Stimulated activated CD8-positive, alpha-beta memory T cell treated with anti-CD3 and anti-CD28 coated beads, Interleukin-12 subunit alpha, Interleukin-12 subunit beta, amount 100 ng/mL, for 1 hour (primary cell): Measurements from ENCODE around the gene SPRTN.

ENCODE experiments used
- DNase-seq: peaks from one replicate; pipeline ENCODE4 v3.0.0-alpha.2; 2020; ENCODE audit warnings: low read depth

Gene SPRTN, protein sequence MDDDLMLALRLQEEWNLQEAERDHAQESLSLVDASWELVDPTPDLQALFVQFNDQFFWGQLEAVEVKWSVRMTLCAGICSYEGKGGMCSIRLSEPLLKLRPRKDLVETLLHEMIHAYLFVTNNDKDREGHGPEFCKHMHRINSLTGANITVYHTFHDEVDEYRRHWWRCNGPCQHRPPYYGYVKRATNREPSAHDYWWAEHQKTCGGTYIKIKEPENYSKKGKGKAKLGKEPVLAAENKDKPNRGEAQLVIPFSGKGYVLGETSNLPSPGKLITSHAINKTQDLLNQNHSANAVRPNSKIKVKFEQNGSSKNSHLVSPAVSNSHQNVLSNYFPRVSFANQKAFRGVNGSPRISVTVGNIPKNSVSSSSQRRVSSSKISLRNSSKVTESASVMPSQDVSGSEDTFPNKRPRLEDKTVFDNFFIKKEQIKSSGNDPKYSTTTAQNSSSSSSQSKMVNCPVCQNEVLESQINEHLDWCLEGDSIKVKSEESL

DNA sequence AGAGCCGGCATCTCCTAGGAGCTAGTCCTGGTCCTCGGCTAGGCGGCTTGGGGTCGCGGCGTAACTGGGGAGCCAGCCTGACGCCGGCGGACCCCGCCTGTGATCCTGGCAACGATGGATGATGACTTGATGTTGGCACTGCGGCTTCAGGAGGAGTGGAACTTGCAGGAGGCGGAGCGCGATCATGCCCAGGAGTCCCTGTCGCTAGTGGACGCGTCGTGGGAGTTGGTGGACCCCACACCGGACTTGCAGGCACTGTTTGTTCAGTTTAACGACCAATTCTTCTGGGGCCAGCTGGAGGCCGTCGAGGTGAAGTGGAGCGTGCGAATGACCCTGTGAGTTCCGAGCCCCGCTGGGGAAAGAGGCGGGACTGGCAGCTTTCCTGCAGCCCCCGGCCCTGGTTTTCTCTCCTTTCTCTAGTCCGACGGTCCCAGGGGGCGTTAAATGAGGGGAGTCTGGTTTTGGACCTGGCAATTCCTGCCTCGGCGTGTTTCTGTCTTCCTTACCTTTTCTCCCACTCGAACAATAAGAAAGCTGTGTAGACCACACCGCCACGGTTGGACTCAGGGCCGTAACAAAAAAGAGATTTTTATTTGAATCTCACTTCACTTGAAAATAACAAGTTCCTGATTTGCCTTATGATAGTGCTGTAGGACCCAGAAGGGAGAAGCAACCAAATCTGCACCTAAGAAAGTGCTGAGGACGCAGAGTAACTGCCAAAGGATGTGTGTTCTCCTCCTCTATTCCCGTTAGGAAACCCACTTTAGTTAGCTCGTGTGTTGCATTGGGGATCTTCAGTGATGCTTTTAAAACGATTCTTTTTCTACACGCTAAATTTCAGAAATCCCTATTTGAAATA is at the start of gene SPRTN:
Gene SPRTN (plus strand): TSS at position 24 of the 859 bp plus-strand sequence. CDS start 91 bp downstream, at position 115.
- DNase-seq, result no peak

DNA sequence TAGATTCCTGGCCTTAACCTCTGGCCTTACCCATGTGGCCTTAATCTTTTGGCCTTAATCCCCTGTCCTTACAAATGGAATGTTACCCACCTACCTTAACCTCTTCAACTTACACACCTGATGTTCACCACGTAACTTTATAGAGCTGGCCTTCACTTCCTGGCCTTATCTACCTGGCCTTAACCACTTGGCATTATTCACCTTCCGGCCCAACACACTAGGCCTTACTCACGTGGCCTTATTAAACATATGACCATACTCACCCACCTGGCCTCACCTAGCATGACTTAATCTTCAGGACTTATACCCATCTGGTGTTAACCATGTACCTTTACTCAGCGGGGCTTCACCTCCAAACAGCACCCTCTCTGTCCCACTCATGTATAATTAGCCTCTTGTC is 42.2 kb upstream of the SPRTN start:
- no peak for DNase-seq

DNA sequence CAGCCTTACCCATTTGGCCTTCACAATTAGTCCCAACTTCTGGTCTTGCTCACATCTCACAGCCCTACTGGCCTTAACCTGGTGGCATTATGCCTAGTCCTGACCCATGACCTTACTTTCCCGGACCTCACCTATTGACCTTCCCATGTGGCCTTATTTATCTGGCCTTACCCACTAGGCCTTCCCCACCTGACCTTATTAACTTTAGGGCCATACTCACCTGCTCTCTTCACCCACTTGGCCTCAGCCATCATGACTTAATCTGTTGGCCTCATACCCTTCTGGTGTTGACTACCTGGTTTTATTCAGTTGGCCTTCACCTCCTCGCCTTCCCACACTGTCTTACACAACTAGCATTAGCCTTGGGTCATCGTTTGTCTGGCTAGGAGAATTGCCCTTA is 36.1 kb upstream of the SPRTN start:
- DNase-seq, result no peak

DNA sequence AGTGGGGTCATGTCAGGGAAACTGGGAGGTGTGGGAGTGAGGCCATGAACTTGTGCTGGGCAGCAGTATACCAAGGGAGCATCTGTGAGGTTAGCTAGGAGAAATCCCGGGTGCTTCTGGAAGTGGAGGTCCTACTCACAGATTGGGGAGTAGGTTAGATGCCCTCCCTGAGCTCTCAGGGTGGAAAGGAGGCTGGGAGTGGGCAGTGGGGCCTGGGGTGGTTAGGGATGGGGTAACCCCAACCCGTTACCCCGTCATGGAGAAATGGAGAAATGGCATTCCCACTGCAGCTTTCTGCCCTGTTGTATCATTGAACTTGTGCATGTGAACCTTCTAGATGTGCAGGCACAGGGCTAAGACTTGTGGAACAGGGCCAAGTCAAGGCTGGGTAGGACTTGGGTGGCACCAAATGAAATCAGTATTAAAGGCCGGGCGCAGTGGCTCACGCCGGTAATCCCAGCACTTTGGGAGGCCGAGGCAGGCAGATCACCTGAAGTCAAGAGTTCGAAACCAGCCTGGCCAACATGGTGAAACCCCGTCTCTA is 27.6 kb upstream of the SPRTN start:
- no peak for DNase-seq

DNA sequence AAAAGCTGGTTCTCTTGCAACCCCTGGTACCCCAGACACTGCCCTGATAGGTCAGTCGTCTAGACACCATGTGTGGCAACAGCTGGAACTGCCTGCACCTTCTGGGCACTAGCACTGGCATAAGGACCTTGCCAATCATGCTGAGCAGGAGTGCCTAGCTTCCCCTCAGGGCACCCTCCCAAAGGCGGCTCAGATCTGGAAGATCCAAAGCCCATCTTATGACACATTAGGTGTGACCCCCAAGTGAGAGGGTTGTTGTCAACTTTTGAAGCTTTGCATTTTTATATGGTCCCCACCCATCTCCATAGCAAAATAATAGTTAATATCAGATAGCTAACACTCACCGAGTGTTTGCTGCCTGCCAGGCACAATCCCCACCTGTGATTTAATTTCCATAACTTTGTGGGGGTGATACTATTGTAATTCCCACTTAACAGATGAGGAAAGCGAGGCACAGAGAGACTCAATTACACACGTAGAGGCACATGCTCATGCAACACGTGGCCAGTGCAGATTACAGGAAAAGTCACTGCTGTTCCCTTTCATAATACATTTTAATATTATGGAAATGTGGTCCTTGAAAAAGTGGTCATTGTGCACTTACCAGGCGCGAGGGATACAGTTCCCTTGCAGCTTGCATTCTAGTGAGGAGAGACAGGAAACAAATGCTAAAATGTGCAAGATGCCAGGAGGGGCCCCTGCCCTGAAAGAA is 26.2 kb upstream of the SPRTN start:
- DNase-seq, result no peak

DNA sequence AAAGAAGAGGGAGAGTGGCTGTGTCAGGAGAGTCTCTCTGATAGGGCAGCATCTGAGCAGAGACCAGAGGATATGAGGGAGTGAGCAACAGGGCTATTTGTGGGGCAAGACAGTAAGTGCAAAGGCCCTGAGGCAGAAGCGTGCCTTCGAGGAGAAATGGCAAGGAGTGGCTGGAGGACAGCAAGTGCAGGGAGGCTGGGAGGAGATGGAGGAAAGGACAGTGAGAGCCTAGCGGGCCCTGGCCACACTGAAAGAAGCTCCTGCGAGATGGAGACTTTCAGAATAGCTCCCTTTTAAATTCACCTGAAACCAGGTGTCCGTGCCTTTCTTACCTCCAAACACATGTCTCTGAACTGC is 25.7 kb upstream of the SPRTN start:
- no peak for DNase-seq

DNA sequence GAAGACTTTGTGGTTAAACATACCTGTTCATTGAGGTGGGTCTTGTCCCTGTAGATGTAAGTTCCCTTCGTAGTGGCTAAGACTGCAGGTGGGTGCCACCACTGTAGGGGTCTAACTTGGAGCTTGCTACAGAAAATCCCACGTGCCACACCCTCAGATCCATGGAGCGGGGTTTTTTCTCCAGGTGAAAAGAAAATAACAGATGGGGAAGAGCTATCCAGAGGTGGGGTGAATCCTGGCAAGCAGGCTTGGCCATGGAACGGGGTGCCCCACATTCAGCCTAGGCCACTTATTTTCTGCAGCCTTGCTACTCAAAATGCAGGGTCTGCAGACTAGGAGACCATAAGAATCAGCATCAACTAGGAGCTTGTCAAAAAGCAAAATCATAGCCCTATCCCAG is 24.4 kb upstream of the SPRTN start:
- DNase-seq, result no peak

DNA sequence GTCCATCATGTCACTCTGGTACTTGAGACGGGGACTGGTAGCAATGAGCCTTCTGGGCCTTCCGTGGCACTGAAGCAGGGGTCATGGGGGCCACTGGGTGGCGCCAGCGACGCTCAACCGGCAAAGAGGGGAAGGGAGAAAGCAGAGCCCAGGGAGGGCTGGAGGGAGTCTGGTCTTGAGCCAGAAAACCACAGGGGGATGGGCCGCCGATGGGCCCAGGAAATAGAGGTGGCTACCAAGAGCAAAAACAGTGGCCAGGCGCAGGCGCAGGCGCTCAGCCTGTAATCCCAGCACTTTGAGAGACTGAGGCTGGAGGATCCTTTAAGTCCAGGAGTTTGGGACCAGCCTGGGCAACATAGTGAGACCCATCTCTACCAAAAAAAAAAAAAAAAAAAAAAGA is 22.2 kb upstream of the SPRTN start:
- no peak for DNase-seq

DNA sequence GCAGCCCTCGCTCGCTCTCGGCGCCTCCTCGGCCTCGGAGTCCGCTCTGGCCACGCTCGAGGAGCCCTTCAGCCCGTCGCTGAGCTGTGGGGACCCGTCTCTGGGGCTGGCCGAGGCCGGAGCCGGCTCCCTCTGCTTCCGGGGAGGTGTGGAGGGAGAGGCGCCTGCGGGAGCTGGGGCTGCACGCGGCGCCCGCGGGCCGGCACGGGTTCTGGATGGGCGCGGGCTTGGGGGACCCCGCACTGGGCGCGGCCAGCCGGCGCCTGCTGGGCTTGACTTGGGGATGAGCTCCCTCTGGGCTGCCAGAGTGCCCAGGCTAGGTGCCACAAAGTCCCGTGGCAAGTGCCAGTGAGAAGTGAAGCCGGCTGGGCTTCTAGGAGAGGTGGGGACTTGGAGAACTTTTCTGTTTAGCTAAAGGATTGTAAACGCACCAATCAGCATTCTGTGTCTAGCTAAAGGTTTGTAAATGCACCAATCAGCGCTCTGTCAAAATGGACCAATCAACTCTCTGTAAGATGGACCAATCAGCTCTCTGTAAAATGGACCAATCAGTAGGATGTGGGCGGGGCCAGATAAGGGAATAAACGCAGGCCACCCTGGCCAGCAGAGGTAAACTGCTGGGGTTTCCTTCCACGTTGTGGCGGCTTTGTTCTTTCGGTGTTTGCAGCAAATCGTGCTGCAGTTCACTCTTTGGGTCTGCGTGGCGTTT is 20.6 kb upstream of the SPRTN start:
- no peak for DNase-seq

DNA sequence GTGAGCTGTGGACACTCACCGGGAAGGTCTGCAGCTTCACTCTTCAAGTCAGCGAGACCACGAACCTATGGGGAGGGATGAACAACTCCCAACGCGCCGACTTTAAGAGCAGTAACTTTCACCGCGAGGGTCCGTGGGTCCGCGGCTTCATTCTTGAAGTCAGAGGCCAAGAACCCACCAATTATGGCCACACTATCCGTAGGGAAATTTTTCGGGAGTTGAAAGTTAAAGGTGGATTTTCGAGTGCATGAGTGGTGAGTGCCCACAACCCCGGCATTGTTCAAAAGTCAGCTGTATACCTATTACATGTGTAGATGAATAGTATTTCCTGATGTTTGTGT is 20.1 kb upstream of the SPRTN start:
- DNase-seq, result no peak

DNA sequence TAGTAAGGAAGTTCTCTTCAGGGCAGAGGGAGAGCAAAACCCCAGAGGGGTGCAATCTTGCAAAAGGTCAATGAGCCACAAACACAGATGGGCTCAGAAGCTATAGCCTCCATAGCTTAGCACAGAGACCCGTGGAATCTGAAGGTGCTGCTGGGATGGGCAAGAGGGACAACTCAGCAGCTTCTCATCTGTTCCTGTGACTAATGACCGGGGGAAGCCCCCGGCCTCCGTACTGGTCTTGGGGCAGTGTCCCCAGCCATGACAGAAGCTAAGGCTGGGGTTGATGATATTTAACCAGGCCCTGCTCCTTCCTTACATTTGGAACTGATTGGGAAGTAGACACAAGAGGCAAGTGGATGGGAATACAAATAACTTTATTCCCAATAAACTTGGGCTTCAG is 19.5 kb upstream of the SPRTN start:
- no peak for DNase-seq

DNA sequence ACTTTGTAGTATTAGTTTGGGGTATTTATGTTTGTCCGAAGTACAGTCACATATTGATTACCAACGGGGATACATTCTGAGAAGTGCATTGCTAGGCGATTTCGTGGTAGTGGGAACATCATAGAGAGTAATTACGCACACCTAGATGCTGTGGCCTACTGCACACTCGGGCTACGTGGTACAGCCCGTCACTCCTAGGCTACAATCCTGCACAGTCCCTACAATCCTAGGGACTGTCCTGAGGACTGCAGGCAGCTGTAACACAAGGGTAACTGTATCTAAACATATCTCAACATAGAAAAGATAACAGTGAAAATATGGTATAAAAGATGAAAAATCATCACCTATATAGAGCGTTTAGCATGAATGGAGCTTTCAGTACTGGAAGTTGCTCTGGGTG is 19.0 kb upstream of the SPRTN start:
- DNase-seq, result no peak

DNA sequence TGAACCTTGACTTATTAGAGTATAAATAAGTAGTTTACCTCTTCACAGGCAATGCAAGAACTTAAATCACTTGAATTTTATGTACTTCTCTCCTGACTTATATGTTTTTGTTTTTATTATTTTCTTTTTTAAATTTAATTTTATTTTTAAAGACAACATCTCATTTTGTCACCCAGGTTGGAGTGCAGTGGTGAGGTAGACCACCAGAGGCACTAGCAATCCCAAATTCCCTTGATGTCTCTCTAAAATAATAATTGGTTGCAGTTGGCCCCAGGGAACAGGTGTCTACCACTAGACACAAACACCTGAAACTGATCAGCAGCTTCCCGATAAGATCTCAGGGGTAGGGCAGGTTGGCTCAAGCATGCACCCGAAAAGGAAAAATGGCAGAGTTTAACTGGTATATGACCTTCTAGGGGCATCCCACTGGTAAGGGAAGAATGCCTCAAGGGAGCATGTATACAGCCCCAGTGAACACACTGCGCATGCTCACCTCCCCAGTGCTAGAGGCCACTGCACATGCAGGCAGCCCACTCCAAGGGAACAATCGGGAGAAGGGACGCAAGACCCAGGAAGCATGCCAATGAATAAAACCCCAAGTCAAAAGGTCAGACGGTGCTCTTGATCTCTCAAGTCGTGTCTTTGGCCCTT is 15.1 kb upstream of the SPRTN start:
- DNase-seq, result no peak

DNA sequence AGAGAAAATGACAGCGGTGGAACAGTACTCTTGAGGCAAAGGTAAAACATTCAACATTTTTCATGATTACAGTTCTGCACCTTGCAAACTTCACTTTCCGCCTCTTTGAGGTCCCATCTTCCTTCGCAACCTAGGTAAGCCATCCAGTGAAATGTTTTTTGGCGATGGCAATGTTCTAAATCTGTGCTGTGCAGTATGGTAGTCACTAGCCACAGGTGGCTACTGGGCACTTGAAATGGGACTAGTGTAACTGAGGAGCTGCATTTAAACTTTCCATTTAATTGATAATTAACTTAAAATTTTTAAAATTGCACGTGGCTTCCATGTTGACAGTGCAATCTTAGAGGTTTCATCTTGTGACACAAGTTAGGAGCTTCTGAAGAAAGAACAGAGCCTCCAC is 13.4 kb upstream of the SPRTN start:
- DNase-seq, result no peak

DNA sequence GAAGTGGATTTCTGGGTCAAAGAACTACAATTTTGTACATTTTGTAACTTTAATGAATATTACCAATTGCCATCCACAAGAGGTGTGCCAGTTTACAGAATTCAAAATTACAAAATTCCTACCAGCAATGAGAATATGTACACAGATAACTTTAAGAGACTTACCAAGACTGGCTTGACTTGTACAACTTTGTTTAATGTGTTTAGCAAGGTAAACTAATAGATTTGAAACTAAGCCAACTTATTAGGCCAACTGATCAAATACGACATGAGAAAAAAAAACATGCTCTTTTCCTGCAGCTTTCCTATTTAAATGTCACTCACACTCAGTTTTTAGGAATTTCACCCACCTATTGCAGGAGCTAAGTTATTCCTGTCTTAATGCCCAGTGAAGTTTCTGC is 11.8 kb upstream of the SPRTN start:
- no peak for DNase-seq

DNA sequence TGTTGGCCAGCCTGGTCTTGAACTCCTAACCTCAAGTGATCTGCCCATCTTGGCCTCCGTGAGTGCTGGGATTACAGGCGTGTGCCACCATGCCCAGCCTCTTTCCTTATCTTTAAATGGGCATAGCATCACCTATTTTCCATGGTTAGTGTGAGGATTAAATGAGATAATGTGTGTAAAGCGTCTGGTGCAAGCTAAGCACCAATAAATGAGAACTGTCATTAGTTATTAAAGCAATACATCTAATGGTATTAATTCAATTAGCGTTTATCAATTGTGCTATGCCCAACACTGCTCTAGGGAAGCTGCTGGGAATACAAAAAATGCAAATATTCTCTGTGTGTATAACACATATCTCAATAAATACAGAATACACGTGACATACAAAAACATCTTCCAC is 10.5 kb upstream of the SPRTN start:
- DNase-seq, result no peak

DNA sequence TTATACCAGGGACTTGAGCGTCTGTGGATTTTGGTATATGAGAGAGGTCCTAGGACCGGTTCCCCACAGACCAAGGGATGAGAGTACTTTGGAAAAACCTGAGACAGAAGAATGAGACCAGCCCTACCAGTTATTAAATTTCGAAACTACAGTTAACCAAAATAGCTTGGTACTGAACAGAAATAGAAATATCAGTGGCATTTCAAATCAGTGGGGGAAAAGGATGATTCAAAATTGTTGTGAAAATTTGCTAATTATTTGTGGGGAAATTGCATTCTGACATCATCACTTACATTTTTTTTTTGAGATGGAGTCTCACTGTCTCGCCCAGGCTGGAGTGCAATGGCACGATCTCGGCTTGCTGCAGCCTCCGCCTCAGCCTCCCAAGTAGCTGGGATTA is 8.6 kb upstream of the SPRTN start:
- no peak for DNase-seq

DNA sequence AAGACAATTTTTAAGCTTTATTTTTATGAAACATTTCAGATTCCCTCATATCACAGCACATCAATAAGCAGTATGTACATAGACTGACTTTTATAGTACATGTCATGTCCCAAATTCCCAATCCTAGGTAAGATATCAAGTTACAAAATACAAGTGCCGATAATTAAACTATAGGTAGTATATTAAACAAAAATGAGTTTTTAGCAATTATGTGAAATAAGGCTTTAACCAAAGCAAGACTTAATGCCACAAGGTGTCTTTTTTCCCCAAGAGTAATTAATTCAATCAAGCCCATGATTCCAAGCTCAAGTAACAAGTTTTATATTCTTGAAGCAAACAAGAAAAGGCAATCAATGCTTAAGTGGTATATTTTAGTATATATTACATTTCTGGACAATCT is 5.3 kb upstream of the SPRTN start:
- no peak for DNase-seq

DNA sequence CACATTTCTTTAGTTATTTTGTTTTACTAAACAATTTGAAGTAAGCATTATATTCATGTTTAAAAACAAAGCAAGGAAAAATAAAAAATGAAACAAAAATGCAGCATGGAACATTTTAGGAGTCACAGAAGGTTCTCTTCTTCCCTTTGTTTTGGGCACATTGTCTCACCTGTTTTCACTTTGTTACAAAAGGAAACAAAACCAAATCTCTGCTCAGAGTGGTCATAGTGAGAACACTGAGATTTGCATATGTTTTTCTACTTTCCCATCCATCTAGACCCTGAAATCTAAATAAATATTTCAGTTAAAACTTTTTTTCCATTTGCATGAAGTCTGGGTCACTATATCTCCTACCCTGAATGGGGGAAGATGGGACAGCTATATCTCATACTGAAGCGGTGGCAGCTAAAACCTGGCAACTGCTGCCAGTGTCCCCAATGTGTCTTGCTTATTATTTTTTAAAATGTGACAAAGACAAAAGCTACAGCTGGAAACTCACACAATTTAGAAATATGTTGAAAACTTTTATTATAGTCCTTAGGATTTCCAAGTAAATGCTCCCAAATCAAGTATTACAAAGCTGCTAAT is 3.9 kb upstream of the SPRTN start:
- DNase-seq, result no peak

DNA sequence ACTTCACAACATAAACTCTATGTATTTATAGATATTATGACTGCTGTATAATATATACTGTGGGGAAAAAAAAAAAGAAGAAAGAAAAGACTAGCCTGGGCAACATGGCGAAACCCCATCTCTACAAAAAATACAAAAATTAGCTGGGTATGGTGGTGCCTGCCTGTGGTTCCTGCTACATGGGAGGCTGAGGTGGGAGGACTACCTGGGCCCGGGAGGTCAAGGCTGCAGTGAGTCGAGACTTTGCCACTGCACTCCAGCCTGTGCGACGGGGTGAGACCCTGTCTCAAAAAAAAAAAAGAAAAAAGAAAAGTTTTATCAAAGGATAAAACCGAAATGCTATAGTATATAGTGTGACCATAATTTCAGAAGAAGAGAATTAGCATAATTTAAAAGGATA is 3.1 kb upstream of the SPRTN start:
- no peak for DNase-seq
